Suprapubic skin (tissue), 4 donors: ENCODE data around the gene GRAP2. TPM values are rescaled to one million over a fixed set of nuclear protein-coding genes. Genes with fewer than 3 reads are reported as not detected.
"Not testable (repeated sequence)": the region's sequence is repeated elsewhere in the genome, so short reads cannot be mapped to it uniquely, and the experiment has no call there.

Experiments used
- DNase-seq, 2 donors: peaks; one replicate each; pipeline ENCODE4 v3.0.0-alpha.2; 2019; ENCODE audit warnings: low spot score in 2 of 2
- H3K27ac ChIP-seq: fragments of 200-600 bp; sonication (generic); one replicate; pipeline ENCODE4 v1.5.1; 2019
- H3K27me3 ChIP-seq: fragments of 200-600 bp; sonication (generic); one replicate; pipeline ENCODE4 v1.5.1; 2019
- H3K36me3 ChIP-seq: fragments of 200-600 bp; sonication (generic); one replicate; pipeline ENCODE4 v1.5.1; 2019
- H3K4me1 ChIP-seq: fragments of 200-600 bp; sonication (generic); one replicate; pipeline ENCODE4 v1.5.1; 2019
- H3K4me3 ChIP-seq: fragments of 200-600 bp; sonication (generic); one replicate; pipeline ENCODE4 v1.5.1; 2019; ENCODE audit warnings: mild to moderate bottlenecking
- H3K9me3 ChIP-seq: fragments of 200-600 bp; sonication (generic); one replicate; pipeline ENCODE4 v1.5.1; 2019
- CTCF ChIP-seq, 2 donors: fragments of 200-600 bp in 1 of 2; fragments of 450-650 bp in 1 of 2; sonication (generic) in 1 of 2; IDR thresholded peaks; one replicate each; pipeline ENCODE4 v1.5.1; 2016 to 2019; ENCODE audit warnings: antibody characterized with exemption in 2 of 2, mild to moderate bottlenecking in 1 of 2, moderate library complexity in 1 of 2
- EP300 ChIP-seq: sonication (generic); formaldehyde crosslinking; IDR thresholded peaks from one replicate; pipeline ENCODE4 v1.6.1; 2017; ENCODE audit warnings: antibody characterized with exemption
- POLR2A ChIP-seq, 2 donors: fragments of 450-650 bp; IDR thresholded peaks; one replicate each; pipeline ENCODE4 v1.6.1; 2017; ENCODE audit warnings: antibody characterized with exemption in 2 of 2, mild to moderate bottlenecking in 2 of 2, moderate library complexity in 2 of 2
- POLR2AphosphoS5 ChIP-seq, 3 donors: sonication (generic); formaldehyde crosslinking; IDR thresholded peaks; one replicate each; pipeline ENCODE4 v1.6.1; 2017; ENCODE audit warnings: antibody characterized with exemption in 3 of 3
- WGBS: methylation state at CpG from one replicate; pipeline ENCODE4 v1.1.5; 2018; 5-methylcytosine and 5-hydroxymethylcytosine counted together
- total RNA-seq, 4 donors: library from RNA; depleted of rRNA; stranded (reverse); fragments of >200 nt; gene quantifications; one replicate each; pipeline ENCODE4 v1.1.0, GENCODE V29; 2016

Gene GRAP2
- total RNA-seq, 4 donors from 2014 or later: 0.16 to 10.1 (median 4.8) TPM

GRCh38 chr22:39873965-39874364 lies 26.9 kb upstream of the GRAP2 start:
- H3K4me1 ChIP-seq: no peaks in the 10 kb centered on the region
- 29% methylated on average over 1 of the region's 1 CpG for WGBS
- H3K36me3 ChIP-seq: no peaks in the 10 kb centered on the region
- no peak for DNase-seq
- H3K27me3 ChIP-seq: peaks cover 2% of the 10 kb centered on the region
- H3K9me3 ChIP-seq: no peaks in the 10 kb centered on the region
- no peak overlapping the region for H3K27ac ChIP-seq
- no peak overlapping the region for H3K4me3 ChIP-seq
- TF ChIP-seq POLR2AphosphoS5 (IDR thresholded peaks at IDR 0.05) (no peak), EP300 (no peak), CTCF (IDR thresholded peaks at IDR 0.05) (no peak), POLR2A (IDR thresholded peaks at IDR 0.05) (no peak)

- H3K27ac ChIP-seq, DNase-seq, H3K27me3 ChIP-seq, H3K4me3 ChIP-seq, H3K4me1 ChIP-seq, H3K36me3 ChIP-seq, H3K9me3 ChIP-seq: not testable (repeated sequence)
- WGBS: 95% methylated on average over 38 of the region's 42 CpGs
Observed at GRCh38 chr22:39875176-39875885, 25.6 kb upstream of the GRAP2 start.

GRCh38 chr22:39877079-39877845 lies 23.6 kb upstream of the GRAP2 start:
- Histone ChIP-seq H3K4me1 (no peaks in the 10 kb centered on the region), H3K27ac (no peak overlapping the region), H3K27me3 (peaks cover 2% of the 10 kb centered on the region), H3K9me3 (no peaks in the 10 kb centered on the region), H3K36me3 (no peaks in the 10 kb centered on the region), H3K4me3 (no peak overlapping the region)
- TF ChIP-seq POLR2AphosphoS5 (IDR thresholded peaks at IDR 0.05) (no peak), EP300 (no peak), CTCF (IDR thresholded peaks at IDR 0.05) (no peak), POLR2A (IDR thresholded peaks at IDR 0.05) (no peak)
- WGBS: 74% methylated on average over 6 of the region's 6 CpGs
- no peak for DNase-seq

- H3K27ac ChIP-seq: no peak overlapping the region
- DNase-seq: no peak
- no peaks in the 10 kb centered on the region for H3K36me3 ChIP-seq
- H3K4me3 ChIP-seq: no peak overlapping the region
- no peaks in the 10 kb centered on the region for H3K4me1 ChIP-seq
- H3K27me3 ChIP-seq: peaks cover 2% of the 10 kb centered on the region
- TF ChIP-seq POLR2AphosphoS5 (IDR thresholded peaks at IDR 0.05): no peak
- H3K9me3 ChIP-seq: no peaks in the 10 kb centered on the region
Observed at GRCh38 chr22:39880722-39881121, 20.2 kb upstream of the GRAP2 start.

- no peak for DNase-seq
- Histone ChIP-seq H3K9me3 (no peaks in the 10 kb centered on the region), H3K27me3 (no peaks in the 10 kb centered on the region), H3K4me3 (no peak overlapping the region), H3K36me3 (no peaks in the 10 kb centered on the region), H3K27ac (no peak overlapping the region), H3K4me1 (no peaks in the 10 kb centered on the region)
- TF ChIP-seq CTCF (IDR thresholded peaks at IDR 0.05) (no peak), POLR2AphosphoS5 (IDR thresholded peaks at IDR 0.05) (no peak), EP300 (no peak), POLR2A (IDR thresholded peaks at IDR 0.05) (no peak)
- WGBS: 64% methylated on average over 1 of the region's 1 CpG
Observed at GRCh38 chr22:39883057-39883456, 17.8 kb upstream of the GRAP2 start.

GRCh38 chr22:39889924-39890323 lies 11.0 kb upstream of the GRAP2 start:
- H3K4me3 ChIP-seq, H3K36me3 ChIP-seq, H3K9me3 ChIP-seq, DNase-seq, H3K27ac ChIP-seq, H3K27me3 ChIP-seq, H3K4me1 ChIP-seq: not testable (repeated sequence)
- 73% methylated on average over 3 of the region's 3 CpGs for WGBS
